ENCODE results near the gene RFT1.

- no peak for TF ChIP-seq CTCF (IDR thresholded peaks at IDR 0.05; ENCODE audit: low read length)
- TF ChIP-seq EZH2 (optimal IDR thresholded peaks at IDR 0.05; ENCODE audit: low read depth, low read length) = no peak
Observed at GRCh38 chr3:53039376-53039752, 90.9 kb downstream of the RFT1 start.
